HFFc6 (cell line): ENCODE data around the gene CRAMP1. TPM values are rescaled to one million over a fixed set of nuclear protein-coding genes. Genes with fewer than 3 reads are reported as not detected.

Experiments used
- DNase-seq: peaks from one replicate; pipeline ENCODE4 v3.0.0-alpha.2; 2018
- H3K27ac Mint-ChIP-seq: 2 replicates; pipeline ENCODE4 v1.8.0; 2020; ENCODE audit warnings: mild to moderate bottlenecking, mixed read lengths
- H3K27me3 Mint-ChIP-seq: 2 replicates; pipeline ENCODE4 v1.8.0; 2021; ENCODE audit warnings: mild to moderate bottlenecking, moderate library complexity, mixed read lengths; ENCODE audit not compliant: insufficient read depth
- H3K36me3 Mint-ChIP-seq: 2 replicates; pipeline ENCODE4 v1.8.0; 2021; ENCODE audit warnings: low read depth, mixed read lengths
- H3K4me1 Mint-ChIP-seq: 2 replicates; pipeline ENCODE4 v1.8.0; 2020; ENCODE audit warnings: low read depth, mixed read lengths
- H3K4me3 Mint-ChIP-seq: 2 replicates; pipeline ENCODE4 v1.8.0; 2020; ENCODE audit warnings: mild to moderate bottlenecking, moderate library complexity, mixed read lengths
- H3K9me3 Mint-ChIP-seq: 2 replicates; pipeline ENCODE4 v1.8.0; 2020; ENCODE audit warnings: mild to moderate bottlenecking, mixed read lengths
- total RNA-seq, 6 experiments: library from RNA; stranded (reverse); fragmentation: NEBNext Ultra II Directional; extraction: Animal tissue kit (Norgen Biotek cat#: 25700); gene quantifications; 2 replicates in 1 of 6; 3 replicates in 5 of 6; pipeline ENCODE4 v1.2.3, GENCODE V29; 2021
- TF ChIP-seq, protein P1 (sequence below): fragments of 200-600 bp; sonication (generic); IDR thresholded peaks from 2 replicates; pipeline ENCODE4 v1.5.0; 2021; ENCODE audit warnings: antibody characterized with exemption, mild to moderate bottlenecking

CRAMP1 gene
- total RNA-seq, 6 experiments from 2014 or later = 10.7 to 14.2 (median 12.4) TPM

- Mint-ChIP-seq H3K27me3 (peaks cover 4% of the 10 kb centered on the region), H3K4me1 (peaks cover 3% of the 10 kb centered on the region), H3K36me3 (peaks cover 36% of the 10 kb centered on the region), H3K4me3 (no peak overlapping the region), H3K27ac (no peak overlapping the region), H3K9me3 (no peaks in the 10 kb centered on the region)
- TF ChIP-seq, protein P1, sequence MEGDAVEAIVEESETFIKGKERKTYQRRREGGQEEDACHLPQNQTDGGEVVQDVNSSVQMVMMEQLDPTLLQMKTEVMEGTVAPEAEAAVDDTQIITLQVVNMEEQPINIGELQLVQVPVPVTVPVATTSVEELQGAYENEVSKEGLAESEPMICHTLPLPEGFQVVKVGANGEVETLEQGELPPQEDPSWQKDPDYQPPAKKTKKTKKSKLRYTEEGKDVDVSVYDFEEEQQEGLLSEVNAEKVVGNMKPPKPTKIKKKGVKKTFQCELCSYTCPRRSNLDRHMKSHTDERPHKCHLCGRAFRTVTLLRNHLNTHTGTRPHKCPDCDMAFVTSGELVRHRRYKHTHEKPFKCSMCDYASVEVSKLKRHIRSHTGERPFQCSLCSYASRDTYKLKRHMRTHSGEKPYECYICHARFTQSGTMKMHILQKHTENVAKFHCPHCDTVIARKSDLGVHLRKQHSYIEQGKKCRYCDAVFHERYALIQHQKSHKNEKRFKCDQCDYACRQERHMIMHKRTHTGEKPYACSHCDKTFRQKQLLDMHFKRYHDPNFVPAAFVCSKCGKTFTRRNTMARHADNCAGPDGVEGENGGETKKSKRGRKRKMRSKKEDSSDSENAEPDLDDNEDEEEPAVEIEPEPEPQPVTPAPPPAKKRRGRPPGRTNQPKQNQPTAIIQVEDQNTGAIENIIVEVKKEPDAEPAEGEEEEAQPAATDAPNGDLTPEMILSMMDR = no peak
- no peak for DNase-seq
These were observed 28.2 kb downstream of the CRAMP1 start for GRCh38 chr16:1640261-1640941.

- TF ChIP-seq, protein P1 = no peak
- Mint-ChIP-seq H3K36me3 (peaks cover 42% of the 10 kb centered on the region), H3K9me3 (no peaks in the 10 kb centered on the region), H3K27ac (no peak overlapping the region; the same call in 1 of the 2 replicates), H3K27me3 (peaks cover 4% of the 10 kb centered on the region; the same call in 1 of the 2 replicates), H3K4me3 (no peak overlapping the region), H3K4me1 (peaks cover 11% of the 10 kb centered on the region)
- no peak for DNase-seq
These were observed 29.1 kb downstream of the CRAMP1 start for GRCh38 chr16:1641261-1641660.

GRCh38 chr16:1642148-1642547 is 30.0 kb downstream of the CRAMP1 start:
- no peaks in the 10 kb centered on the region for H3K9me3 Mint-ChIP-seq
- DNase-seq = no peak
- peaks cover 18% of the 10 kb centered on the region for H3K4me1 Mint-ChIP-seq
- no peak overlapping the region for H3K27ac Mint-ChIP-seq
- no peak overlapping the region; the same call in 1 of the 2 replicates for H3K4me3 Mint-ChIP-seq
- TF ChIP-seq, protein P1 = no peak
- peaks cover 4% of the 10 kb centered on the region; the same call in 1 of the 2 replicates for H3K27me3 Mint-ChIP-seq
- H3K36me3 Mint-ChIP-seq = peaks cover 42% of the 10 kb centered on the region

- H3K27ac Mint-ChIP-seq = no peak overlapping the region
These were observed 30.6 kb downstream of the CRAMP1 start for GRCh38 chr16:1642753-1643152.

GRCh38 chr16:1643521-1643920 is 31.4 kb downstream of the CRAMP1 start:
- Mint-ChIP-seq H3K27ac (no peak overlapping the region), H3K36me3 (peaks cover 48% of the 10 kb centered on the region)

More at GRCh38 chr16:1642753-1643152, 30.6 kb downstream of the CRAMP1 start:
- Mint-ChIP-seq H3K4me1 (peaks cover 18% of the 10 kb centered on the region), H3K9me3 (no peaks in the 10 kb centered on the region), H3K27me3 (peaks cover 4% of the 10 kb centered on the region; the same call in 1 of the 2 replicates), H3K36me3 (peaks cover 44% of the 10 kb centered on the region), H3K4me3 (no peak overlapping the region)
- TF ChIP-seq, protein P1 = no peak
- no peak for DNase-seq

More at GRCh38 chr16:1643521-1643920, 31.4 kb downstream of the CRAMP1 start:
- Mint-ChIP-seq H3K4me1 (peaks cover 18% of the 10 kb centered on the region), H3K27me3 (peaks cover 4% of the 10 kb centered on the region; the same call in 1 of the 2 replicates), H3K9me3 (no peaks in the 10 kb centered on the region), H3K4me3 (no peak overlapping the region)
- no peak for DNase-seq
- TF ChIP-seq, protein P1 = no peak
